ENCODE measurements around the gene PEPD.

PEPD gene

GRCh38 chr19:33511346-33511745, 10.2 kb downstream of the PEPD start:
- Histone ChIP-seq H3K36me3 (ENCODE audit: insufficient read depth, low read length) (no peaks in the 10 kb centered on the region), H3K4me2 (ENCODE audit: low read depth, low read length, poor library complexity, severe bottlenecking) (no peak overlapping the region), H3F3A (ENCODE audit: low read depth) (no peaks in the 10 kb centered on the region), H4K20me1 (ENCODE audit: insufficient read depth, low read length, poor library complexity, severe bottlenecking) (no peaks in the 10 kb centered on the region), H3K9me2 (replicated peaks; ENCODE audit: low read depth, low read length) (no peaks in the 10 kb centered on the region), H2AFZ (ENCODE audit: low read length) (no peak overlapping the region), H3K9ac (ENCODE audit: low read depth, low read length, poor library complexity, severe bottlenecking) (no peak overlapping the region), H3K9me3 (ENCODE audit: insufficient read depth, low read depth, low read length) (no peaks in the 10 kb centered on the region), H3K79me2 (ENCODE audit: insufficient read depth, low read length) (peaks cover 15% of the 10 kb centered on the region; the same call in 1 of the 2 replicates), H3K27me3 (ENCODE audit: insufficient read depth, low read length, poor library complexity, severe bottlenecking) (no peaks in the 10 kb centered on the region), H3K4me1 (ENCODE audit: insufficient read depth, low read length, poor library complexity, severe bottlenecking) (peaks cover 25% of the 10 kb centered on the region), H3K4me3 (ENCODE audit: low read length, poor library complexity, severe bottlenecking) (no peak overlapping the region)
- TF ChIP-seq, protein P1, sequence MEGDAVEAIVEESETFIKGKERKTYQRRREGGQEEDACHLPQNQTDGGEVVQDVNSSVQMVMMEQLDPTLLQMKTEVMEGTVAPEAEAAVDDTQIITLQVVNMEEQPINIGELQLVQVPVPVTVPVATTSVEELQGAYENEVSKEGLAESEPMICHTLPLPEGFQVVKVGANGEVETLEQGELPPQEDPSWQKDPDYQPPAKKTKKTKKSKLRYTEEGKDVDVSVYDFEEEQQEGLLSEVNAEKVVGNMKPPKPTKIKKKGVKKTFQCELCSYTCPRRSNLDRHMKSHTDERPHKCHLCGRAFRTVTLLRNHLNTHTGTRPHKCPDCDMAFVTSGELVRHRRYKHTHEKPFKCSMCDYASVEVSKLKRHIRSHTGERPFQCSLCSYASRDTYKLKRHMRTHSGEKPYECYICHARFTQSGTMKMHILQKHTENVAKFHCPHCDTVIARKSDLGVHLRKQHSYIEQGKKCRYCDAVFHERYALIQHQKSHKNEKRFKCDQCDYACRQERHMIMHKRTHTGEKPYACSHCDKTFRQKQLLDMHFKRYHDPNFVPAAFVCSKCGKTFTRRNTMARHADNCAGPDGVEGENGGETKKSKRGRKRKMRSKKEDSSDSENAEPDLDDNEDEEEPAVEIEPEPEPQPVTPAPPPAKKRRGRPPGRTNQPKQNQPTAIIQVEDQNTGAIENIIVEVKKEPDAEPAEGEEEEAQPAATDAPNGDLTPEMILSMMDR (conservative IDR thresholded peaks at IDR 0.05; ENCODE audit: low read length): no peak
- TF ChIP-seq EZH2phosphoT487 (IDR thresholded peaks at IDR 0.05; ENCODE audit: borderline replicate concordance): no peak

DNA sequence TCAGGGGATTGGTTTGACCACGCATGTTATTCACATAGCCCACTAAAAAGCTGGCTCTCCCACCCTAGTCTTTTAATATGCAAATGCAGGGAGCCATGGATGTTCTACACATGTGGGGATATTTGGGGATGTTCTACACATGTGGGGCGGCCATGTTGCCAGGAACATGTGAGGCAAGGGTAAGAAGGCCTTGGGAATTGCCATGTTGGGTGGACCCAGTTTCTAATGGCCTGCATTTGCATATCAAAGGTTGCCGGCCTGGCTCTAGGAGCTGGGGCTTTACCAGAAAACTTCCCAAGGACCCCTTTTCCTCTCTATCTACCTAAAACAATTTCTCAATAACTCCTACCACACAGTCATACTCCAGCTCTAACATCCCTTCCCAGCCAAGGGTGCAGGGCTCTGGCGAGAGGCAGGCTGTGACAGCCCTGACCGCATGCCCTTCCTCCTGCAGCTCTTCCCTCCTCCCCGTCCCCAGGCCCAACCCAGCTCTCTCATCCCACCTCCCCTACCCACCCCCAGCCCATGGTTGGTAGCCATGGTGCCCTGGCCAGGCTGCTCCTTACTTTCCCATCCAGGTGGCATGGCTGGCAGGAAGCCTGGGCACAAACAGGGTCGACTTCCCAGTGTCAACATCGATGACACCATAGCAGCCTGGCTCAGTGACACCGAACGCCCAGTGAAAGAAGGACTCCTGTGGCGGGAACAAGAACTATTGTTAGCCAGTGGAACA, 11.0 kb downstream of the PEPD start:
- no peak overlapping the region for H3K4me2 ChIP-seq (ENCODE audit: low read depth, low read length, poor library complexity, severe bottlenecking)

GRCh38 chr19:33509774-33510173, 11.8 kb downstream of the PEPD start:
- no peaks in the 10 kb centered on the region for H3K9me2 ChIP-seq (replicated peaks; ENCODE audit: low read depth, low read length)
- no peak overlapping the region for H3K9ac ChIP-seq (ENCODE audit: low read depth, low read length, poor library complexity, severe bottlenecking)
- H3K27me3 ChIP-seq (ENCODE audit: insufficient read depth, low read length, poor library complexity, severe bottlenecking): no peaks in the 10 kb centered on the region
- H3K4me1 ChIP-seq (ENCODE audit: insufficient read depth, low read length, poor library complexity, severe bottlenecking): peaks cover 10% of the 10 kb centered on the region
- H3K9me3 ChIP-seq (ENCODE audit: insufficient read depth, low read depth, low read length): no peaks in the 10 kb centered on the region
- no peak overlapping the region for H2AFZ ChIP-seq (ENCODE audit: low read length)
- H4K20me1 ChIP-seq (ENCODE audit: insufficient read depth, low read length, poor library complexity, severe bottlenecking): no peaks in the 10 kb centered on the region
- no peak overlapping the region for H3K4me2 ChIP-seq (ENCODE audit: low read depth, low read length, poor library complexity, severe bottlenecking)
- no peak for TF ChIP-seq EZH2phosphoT487 (IDR thresholded peaks at IDR 0.05; ENCODE audit: borderline replicate concordance)
- TF ChIP-seq, protein P1 (conservative IDR thresholded peaks at IDR 0.05; ENCODE audit: low read length): no peak
- H3K79me2 ChIP-seq (ENCODE audit: insufficient read depth, low read length): peaks cover 15% of the 10 kb centered on the region; the same call in 1 of the 2 replicates
- H3K4me3 ChIP-seq (ENCODE audit: low read length, poor library complexity, severe bottlenecking): no peak overlapping the region
- H3F3A ChIP-seq (ENCODE audit: low read depth): no peaks in the 10 kb centered on the region
- no peaks in the 10 kb centered on the region for H3K36me3 ChIP-seq (ENCODE audit: insufficient read depth, low read length)

More for the DNA sequence above, 11.0 kb downstream of the PEPD start:
- H4K20me1 ChIP-seq (ENCODE audit: insufficient read depth, low read length, poor library complexity, severe bottlenecking): no peaks in the 10 kb centered on the region
- TF ChIP-seq EZH2phosphoT487 (IDR thresholded peaks at IDR 0.05; ENCODE audit: borderline replicate concordance): no peak
- TF ChIP-seq, protein P1 (conservative IDR thresholded peaks at IDR 0.05; ENCODE audit: low read length): no peak
- no peaks in the 10 kb centered on the region for H3F3A ChIP-seq (ENCODE audit: low read depth)
- H3K4me1 ChIP-seq (ENCODE audit: insufficient read depth, low read length, poor library complexity, severe bottlenecking): peaks cover 19% of the 10 kb centered on the region
- H3K4me3 ChIP-seq (ENCODE audit: low read length, poor library complexity, severe bottlenecking): no peak overlapping the region
- H3K9me2 ChIP-seq (replicated peaks; ENCODE audit: low read depth, low read length): no peaks in the 10 kb centered on the region
- H3K9me3 ChIP-seq (ENCODE audit: insufficient read depth, low read depth, low read length): no peaks in the 10 kb centered on the region
- H3K79me2 ChIP-seq (ENCODE audit: insufficient read depth, low read length): peaks cover 15% of the 10 kb centered on the region; the same call in 1 of the 2 replicates
- no peak overlapping the region for H2AFZ ChIP-seq (ENCODE audit: low read length)
- no peak overlapping the region for H3K9ac ChIP-seq (ENCODE audit: low read depth, low read length, poor library complexity, severe bottlenecking)
- no peaks in the 10 kb centered on the region for H3K27me3 ChIP-seq (ENCODE audit: insufficient read depth, low read length, poor library complexity, severe bottlenecking)
- no peaks in the 10 kb centered on the region for H3K36me3 ChIP-seq (ENCODE audit: insufficient read depth, low read length)
